Transverse colon (tissue), 4 donors: ENCODE measurements around the gene INO80D. TPM values are rescaled to one million over a fixed set of nuclear protein-coding genes. Genes with fewer than 3 reads are reported as not detected.
A peak's percentile ranks its signal among the peaks of the same experiment; 100 is the strongest.
"Not testable (repeated sequence)": the region's sequence is repeated elsewhere in the genome, so short reads cannot be mapped to it uniquely, and the experiment has no call there.

Experiments
- DNase-seq: peaks from one replicate; pipeline ENCODE4 v3.0.0-alpha.2; 2019
- H3K27ac ChIP-seq, 4 donors: fragments of 200-600 bp; sonication (generic); 2 replicates each; pipeline ENCODE4 v1.5.1; 2016 to 2018; ENCODE audit warnings: inconsistent platforms in 4 of 4
- H3K27me3 ChIP-seq: fragments of 200-600 bp; sonication (generic); 2 replicates; pipeline ENCODE4 v1.5.1; 2017; ENCODE audit warnings: inconsistent platforms
- H3K36me3 ChIP-seq, 4 donors: fragments of 200-600 bp; sonication (generic); 2 replicates each; pipeline ENCODE4 v1.5.1; 2017 to 2019; ENCODE audit warnings: inconsistent platforms in 4 of 4
- H3K4me1 ChIP-seq, 4 donors: fragments of 200-600 bp; sonication (generic); 2 replicates each; pipeline ENCODE4 v1.5.1; 2017 to 2020; ENCODE audit warnings: inconsistent platforms in 4 of 4
- H3K4me3 ChIP-seq, 4 donors: fragments of 200-600 bp; sonication (generic); 1 replicate in 1 of 4; 2 replicates in 3 of 4; pipeline versions ENCODE4 v1.5.1 to v1.6.1; 2017 to 2019; ENCODE audit warnings: inconsistent platforms in 4 of 4
- H3K9me3 ChIP-seq, 2 donors: fragments of 200-600 bp; sonication (generic); 2 replicates each; pipeline ENCODE4 v1.5.1; 2017 to 2019; ENCODE audit warnings: inconsistent platforms in 2 of 2
- EP300 ChIP-seq: sonication (generic); formaldehyde crosslinking; IDR thresholded peaks from one replicate; pipeline ENCODE4 v1.6.1; 2017; ENCODE audit warnings: antibody characterized with exemption, low read depth
- POLR2A ChIP-seq: fragments of 450-650 bp; IDR thresholded peaks from one replicate; pipeline ENCODE4 v1.6.1; 2016; ENCODE audit warnings: antibody characterized with exemption, mild to moderate bottlenecking, moderate library complexity
- POLR2AphosphoS5 ChIP-seq, 3 donors: sonication (generic); formaldehyde crosslinking; IDR thresholded peaks; one replicate each; pipeline ENCODE4 v1.6.1; 2016; ENCODE audit warnings: antibody characterized with exemption in 3 of 3
- WGBS, 2 donors: methylation state at CpG; one replicate each; pipeline ENCODE4 v1.1.5; 2018; ENCODE audit warnings: low coverage in 1 of 2; 5-methylcytosine and 5-hydroxymethylcytosine counted together
- in situ Hi-C, 4 donors: fragments of 200-750 bp; cut with MboI; loops; one replicate each; pipeline versions ENCODE4 v1.15.0 to v1.15.1; 2017; ENCODE audit warnings: low sequenced_read_pairs in 3 of 4, low pct_ligation_motif_present in 1 of 4, low pct_unique_long_range_greater_than_20kb in 1 of 4
- intact Hi-C: fragments of 100-400 bp; cut with DNase I; formaldehyde crosslinking; loops from one replicate; pipeline ENCODE4 v1.15.1; 2023; ENCODE audit warnings: low total_unique reads
- total RNA-seq, 4 donors: library from RNA; depleted of rRNA; stranded (reverse); fragments of >200 nt; gene quantifications; one replicate each; pipeline ENCODE4 v1.1.0, GENCODE V29; 2016
- TF ChIP-seq, protein P1 (sequence below), 5 experiments: fragments of 200-600 bp in 3 of 5; fragments of 450-650 bp in 2 of 5; sonication (generic) in 3 of 5; IDR thresholded peaks; 1 replicate in 2 of 5; 2 replicates in 3 of 5; pipeline ENCODE4 v1.5.1; 2016 to 2017; ENCODE audit warnings: antibody characterized with exemption in 5 of 5, inconsistent platforms in 3 of 5, mild to moderate bottlenecking in 2 of 5, moderate library complexity in 1 of 5

INO80D gene
- total RNA-seq, 4 donors from 2014 or later = 22.9 to 46.8 (median 31.2) TPM

DNA sequence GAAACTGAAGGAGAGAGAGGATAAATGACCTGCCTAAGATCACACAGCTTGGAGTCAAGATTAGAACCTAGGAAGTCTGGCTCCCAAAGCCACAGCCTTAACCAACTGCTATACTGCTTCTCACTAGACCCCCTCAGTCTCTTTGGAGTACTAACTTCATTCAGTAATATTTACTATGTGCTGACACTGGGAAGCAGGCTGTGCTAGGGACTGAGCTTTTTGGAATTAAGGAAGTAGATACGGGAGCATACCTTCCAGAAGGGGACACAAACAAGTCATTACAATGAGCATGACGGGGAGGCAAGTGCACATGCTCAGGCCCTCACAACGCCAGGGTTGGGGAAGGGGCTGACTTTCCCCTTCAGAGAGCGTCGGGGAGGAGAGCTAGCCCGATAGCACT lies 97.7 kb downstream of the INO80D start:
- intact Hi-C loops (no loop called here), in situ Hi-C loops (no loop called here)
- Histone ChIP-seq H3K4me1 (peaks cover 0 to 6% (median 0%) of the 10 kb centered on the region in 4 donors), H3K4me3 (no peak overlapping the region), H3K27ac (no peak overlapping the region), H3K27me3 (no peaks in the 10 kb centered on the region), H3K9me3 (no peaks in the 10 kb centered on the region), H3K36me3 (peaks cover 0 to 4% (median 0%) of the 10 kb centered on the region in 4 donors)
- no peak for DNase-seq
- 79 to 100% methylated on average over 1 to 6 of the region's 6 CpGs for WGBS, 2 donors
- TF ChIP-seq POLR2A = no peak
- TF ChIP-seq POLR2AphosphoS5 (IDR thresholded peaks at IDR 0.05) = no peak
- TF ChIP-seq, protein P1, sequence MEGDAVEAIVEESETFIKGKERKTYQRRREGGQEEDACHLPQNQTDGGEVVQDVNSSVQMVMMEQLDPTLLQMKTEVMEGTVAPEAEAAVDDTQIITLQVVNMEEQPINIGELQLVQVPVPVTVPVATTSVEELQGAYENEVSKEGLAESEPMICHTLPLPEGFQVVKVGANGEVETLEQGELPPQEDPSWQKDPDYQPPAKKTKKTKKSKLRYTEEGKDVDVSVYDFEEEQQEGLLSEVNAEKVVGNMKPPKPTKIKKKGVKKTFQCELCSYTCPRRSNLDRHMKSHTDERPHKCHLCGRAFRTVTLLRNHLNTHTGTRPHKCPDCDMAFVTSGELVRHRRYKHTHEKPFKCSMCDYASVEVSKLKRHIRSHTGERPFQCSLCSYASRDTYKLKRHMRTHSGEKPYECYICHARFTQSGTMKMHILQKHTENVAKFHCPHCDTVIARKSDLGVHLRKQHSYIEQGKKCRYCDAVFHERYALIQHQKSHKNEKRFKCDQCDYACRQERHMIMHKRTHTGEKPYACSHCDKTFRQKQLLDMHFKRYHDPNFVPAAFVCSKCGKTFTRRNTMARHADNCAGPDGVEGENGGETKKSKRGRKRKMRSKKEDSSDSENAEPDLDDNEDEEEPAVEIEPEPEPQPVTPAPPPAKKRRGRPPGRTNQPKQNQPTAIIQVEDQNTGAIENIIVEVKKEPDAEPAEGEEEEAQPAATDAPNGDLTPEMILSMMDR (IDR thresholded peaks at IDR 0.05) = no peak
- no peak for TF ChIP-seq EP300

DNA sequence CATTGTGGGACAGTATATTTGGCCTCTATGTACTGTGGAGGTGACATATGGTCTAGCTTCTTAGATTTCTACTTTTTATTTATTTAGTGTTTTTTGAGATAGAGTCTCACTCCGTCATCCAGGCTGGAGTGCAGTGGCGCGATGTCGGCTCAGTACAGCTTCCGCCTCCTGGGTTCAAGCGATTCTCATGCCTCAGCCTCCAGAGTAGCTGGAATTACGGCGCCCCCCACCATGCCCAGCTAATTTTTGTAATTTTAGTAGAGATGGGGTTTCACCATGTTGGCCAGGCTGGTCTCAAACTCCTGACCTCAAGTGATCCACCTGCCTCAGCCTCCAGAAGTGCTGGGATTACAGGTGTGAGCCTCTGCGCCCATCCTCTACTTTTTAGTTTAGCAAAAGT lies 99.6 kb downstream of the INO80D start:
- intact Hi-C loops, H3K9me3 ChIP-seq, in situ Hi-C loops, H3K27ac ChIP-seq, H3K4me3 ChIP-seq, H3K4me1 ChIP-seq, H3K27me3 ChIP-seq, DNase-seq, H3K36me3 ChIP-seq: not testable (repeated sequence)
- WGBS, 2 donors = 93 to 94% methylated on average over 7 to 9 of the region's 9 CpGs

DNA sequence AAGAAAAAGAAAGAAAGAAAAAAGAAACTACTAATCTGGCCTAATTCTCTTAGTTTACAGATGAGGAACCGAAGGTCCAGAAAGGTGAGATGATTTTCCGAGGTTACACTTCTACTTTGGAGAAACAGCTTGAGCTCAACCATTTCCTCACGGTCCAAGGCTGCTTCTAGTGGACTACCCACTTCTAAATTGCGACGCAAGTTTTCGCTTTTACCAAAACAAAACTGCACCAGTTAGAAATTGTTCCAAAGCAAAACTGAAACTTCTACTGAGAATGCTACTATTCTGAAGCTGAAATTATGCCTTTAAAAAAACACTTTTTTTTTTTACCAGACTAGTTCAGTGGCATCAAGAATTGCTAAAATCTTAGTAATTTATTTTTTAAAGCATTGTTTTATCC lies 101.6 kb downstream of the INO80D start:
- H3K9me3 ChIP-seq = no peaks in the 10 kb centered on the region
- TF ChIP-seq EP300 = no peak
- no peak for TF ChIP-seq POLR2A
- no peak for TF ChIP-seq POLR2AphosphoS5 (IDR thresholded peaks at IDR 0.05)
- TF ChIP-seq, protein P1 (IDR thresholded peaks at IDR 0.05) = no peak
- H3K27ac ChIP-seq = no peak overlapping the region
- no peak for DNase-seq
- in situ Hi-C loops = no loop called here
- WGBS, 2 donors = 71 to 81% methylated on average over 6 of the region's 6 CpGs
- H3K4me3 ChIP-seq = no peak overlapping the region
- intact Hi-C loops = no loop called here
- H3K4me1 ChIP-seq = peaks cover 0 to 6% (median 0%) of the 10 kb centered on the region in 4 donors
- no peaks in the 10 kb centered on the region for H3K36me3 ChIP-seq
- H3K27me3 ChIP-seq = no peaks in the 10 kb centered on the region

DNA sequence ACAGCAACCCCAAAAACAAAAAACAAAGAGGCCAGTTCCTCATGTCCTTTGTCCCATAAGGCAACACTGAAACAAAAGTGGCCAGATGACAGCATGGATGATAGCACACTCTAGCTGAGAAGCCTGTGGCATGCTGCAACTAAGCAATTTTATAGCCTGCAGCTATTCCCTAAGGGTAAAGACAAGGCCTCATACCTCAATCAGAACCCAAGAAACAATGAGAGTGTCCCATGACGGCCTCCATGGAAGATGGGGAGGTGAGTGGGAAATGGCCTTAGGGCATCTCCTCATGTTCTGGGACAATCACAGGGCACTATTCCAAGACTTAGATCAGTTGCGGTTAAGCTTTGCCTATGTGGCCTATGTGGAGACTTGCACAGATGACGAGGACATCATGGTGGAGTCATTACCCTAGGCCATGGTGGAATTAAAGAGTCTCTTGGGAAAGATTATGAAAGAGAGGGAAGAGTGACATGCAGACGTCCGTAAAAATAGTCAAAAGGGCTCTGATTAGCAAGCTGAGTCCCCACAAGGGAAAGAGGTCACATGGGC lies 103.1 kb downstream of the INO80D start:
- no peaks in the 10 kb centered on the region for H3K27me3 ChIP-seq
- H3K4me1 ChIP-seq = peaks cover 0 to 6% (median 0%) of the 10 kb centered on the region in 4 donors
- in situ Hi-C loops (no loop called here), intact Hi-C loops (no loop called here)
- TF ChIP-seq EP300 (no peak), POLR2AphosphoS5 (IDR thresholded peaks at IDR 0.05) (no peak)
- TF ChIP-seq, protein P1 (IDR thresholded peaks at IDR 0.05) = no peak
- H3K27ac ChIP-seq = no peak overlapping the region
- no peaks in the 10 kb centered on the region for H3K36me3 ChIP-seq
- no peaks in the 10 kb centered on the region for H3K9me3 ChIP-seq
- H3K4me3 ChIP-seq = no peak overlapping the region
- WGBS, 2 donors = 94 to 97% methylated on average over 2 to 5 of the region's 5 CpGs
- no peak for DNase-seq

GRCh38 chr2:205978728-205979127 lies 107.2 kb downstream of the INO80D start:
- peaks cover 10 to 33% (median 25%) of the 10 kb centered on the region in 4 donors for H3K4me1 ChIP-seq
- DNase-seq, in situ Hi-C loops, intact Hi-C loops, H3K9me3 ChIP-seq, H3K27me3 ChIP-seq, H3K36me3 ChIP-seq, H3K27ac ChIP-seq, H3K4me3 ChIP-seq: not testable (repeated sequence)
- 82 to 89% methylated on average over 1 to 2 of the region's 2 CpGs for WGBS, 2 donors

- H3K9me3 ChIP-seq, H3K4me3 ChIP-seq, H3K27me3 ChIP-seq, DNase-seq, in situ Hi-C loops, H3K36me3 ChIP-seq, H3K27ac ChIP-seq, intact Hi-C loops: not testable (repeated sequence)
- WGBS, 2 donors = 81% methylated on average over 7 of the region's 7 CpGs; no CpG with 5 or more reads in 1 of the 2 donors
- H3K4me1 ChIP-seq = peaks cover 10 to 42% (median 25%) of the 10 kb centered on the region in 4 donors
Measured at GRCh38 chr2:205977699-205978098, 108.3 kb downstream of the INO80D start.

GRCh38 chr2:205976934-205977659 lies 108.9 kb downstream of the INO80D start:
- H3K9me3 ChIP-seq, H3K36me3 ChIP-seq, H3K4me3 ChIP-seq, H3K27me3 ChIP-seq, DNase-seq, intact Hi-C loops, in situ Hi-C loops: not testable (repeated sequence)
- 91 to 97% methylated on average over 8 to 37 of the region's 39 CpGs for WGBS, 2 donors
- H3K4me1 ChIP-seq = peaks cover 10 to 47% (median 27%) of the 10 kb centered on the region in 4 donors
- peak overlapping the region; percentile 80 to 88 (median 84) for H3K27ac ChIP-seq
